Neural progenitor cell (in vitro differentiated cells): ENCODE results near the gene MAP3K3.

ENCODE experiments used
- EZH2phosphoT487 ChIP-seq: fragments of 200-600 bp; sonication (generic); IDR thresholded peaks from 2 replicates; pipeline ENCODE4 v1.6.1; 2017; ENCODE audit warnings: antibody characterized with exemption
- TF ChIP-seq, protein P1 (sequence below): fragments of 200-600 bp; sonication (generic); IDR thresholded peaks from 2 replicates; pipeline ENCODE4 v1.5.1; 2017; ENCODE audit warnings: antibody characterized with exemption, mild to moderate bottlenecking

DNA sequence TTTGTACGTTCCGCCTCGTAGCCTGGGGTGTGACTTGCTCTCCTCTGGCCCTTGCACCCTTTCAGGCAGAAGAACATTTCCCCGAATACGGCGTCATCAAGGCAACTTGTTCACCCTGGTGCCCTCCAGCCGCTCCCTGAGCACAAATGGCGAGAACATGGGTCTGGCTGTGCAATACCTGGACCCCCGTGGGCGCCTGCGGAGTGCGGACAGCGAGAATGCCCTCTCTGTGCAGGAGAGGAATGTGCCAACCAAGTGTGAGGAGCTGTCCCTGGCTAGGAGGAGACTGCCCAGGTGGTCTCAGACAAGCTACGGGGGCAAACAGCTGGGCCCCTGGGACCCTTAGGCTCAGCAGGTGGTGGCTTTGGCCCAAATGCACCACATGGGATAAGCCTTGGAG lies 67.3 kb downstream of the MAP3K3 start:
- TF ChIP-seq, protein P1, sequence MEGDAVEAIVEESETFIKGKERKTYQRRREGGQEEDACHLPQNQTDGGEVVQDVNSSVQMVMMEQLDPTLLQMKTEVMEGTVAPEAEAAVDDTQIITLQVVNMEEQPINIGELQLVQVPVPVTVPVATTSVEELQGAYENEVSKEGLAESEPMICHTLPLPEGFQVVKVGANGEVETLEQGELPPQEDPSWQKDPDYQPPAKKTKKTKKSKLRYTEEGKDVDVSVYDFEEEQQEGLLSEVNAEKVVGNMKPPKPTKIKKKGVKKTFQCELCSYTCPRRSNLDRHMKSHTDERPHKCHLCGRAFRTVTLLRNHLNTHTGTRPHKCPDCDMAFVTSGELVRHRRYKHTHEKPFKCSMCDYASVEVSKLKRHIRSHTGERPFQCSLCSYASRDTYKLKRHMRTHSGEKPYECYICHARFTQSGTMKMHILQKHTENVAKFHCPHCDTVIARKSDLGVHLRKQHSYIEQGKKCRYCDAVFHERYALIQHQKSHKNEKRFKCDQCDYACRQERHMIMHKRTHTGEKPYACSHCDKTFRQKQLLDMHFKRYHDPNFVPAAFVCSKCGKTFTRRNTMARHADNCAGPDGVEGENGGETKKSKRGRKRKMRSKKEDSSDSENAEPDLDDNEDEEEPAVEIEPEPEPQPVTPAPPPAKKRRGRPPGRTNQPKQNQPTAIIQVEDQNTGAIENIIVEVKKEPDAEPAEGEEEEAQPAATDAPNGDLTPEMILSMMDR = no peak
- no peak for TF ChIP-seq EZH2phosphoT487
